K562 (cell line): ENCODE results near the gene PRRC2A. TPM values are rescaled to one million over a fixed set of nuclear protein-coding genes. Genes with fewer than 3 reads are reported as not detected.
A peak's percentile ranks its signal among the peaks of the same experiment; 100 is the strongest.

Experiments
- ASH1L ChIP-seq: fragments of 450-650 bp; IDR thresholded peaks from 2 replicates; pipeline ENCODE4 v1.6.1; 2018; ENCODE audit warnings: borderline replicate concordance, mild to moderate bottlenecking, low read depth; ENCODE audit not compliant: partially characterized antibody
- CTCF ChIP-seq, 3 experiments: IDR thresholded peaks in 2 of 3; conservative IDR thresholded peaks in 1 of 3; 2 replicates each; pipeline ENCODE4 v1.5.1; 2011 to 2012; ENCODE audit warnings: low read length in 3 of 3, mild to moderate bottlenecking in 3 of 3, control low read depth in 2 of 3, improper control_type of control experiment in 1 of 3, inconsistent platforms in 1 of 3, low read depth in 1 of 3, mixed read lengths in 1 of 3, moderate library complexity in 1 of 3; ENCODE audit not compliant: insufficient read depth in 2 of 3
- ETV1 ChIP-seq: fragments of 450-650 bp; conservative IDR thresholded peaks from 2 replicates; pipeline ENCODE4 v1.6.1; 2016; ENCODE audit warnings: missing genetic modification characterization, control low read depth, low read depth, missing compliant biosample characterization
- GTF2A2 ChIP-seq: IDR thresholded peaks from 2 replicates; pipeline ENCODE4 v1.6.1; 2016; ENCODE audit warnings: mild to moderate bottlenecking, missing genetic modification characterization, missing compliant biosample characterization
- MBD1 ChIP-seq: fragments of 250-450 bp; sonication (Bioruptor Pico); IDR thresholded peaks from 2 replicates; pipeline ENCODE4 v1.8.0; 2022; ENCODE audit warnings: inconsistent platforms
- MNT ChIP-seq, 2 experiments: fragments of 450-650 bp; conservative IDR thresholded peaks; 2 replicates each; pipeline ENCODE4 v1.6.1; 2017; ENCODE audit warnings: mild to moderate bottlenecking in 2 of 2, moderate library complexity in 2 of 2
- RAD21 ChIP-seq, 2 experiments: fragments of 250-450 bp in 1 of 2; fragments of 450-650 bp in 1 of 2; sonication (Bioruptor Pico) in 1 of 2; formaldehyde crosslinking in 1 of 2; IDR thresholded peaks in 1 of 2; conservative IDR thresholded peaks in 1 of 2; 2 replicates each; pipeline versions ENCODE4 v1.4.0 to v1.8.0; 2020 to 2022; ENCODE audit warnings: mild to moderate bottlenecking in 2 of 2, moderate library complexity in 1 of 2
- SRF ChIP-seq, 2 experiments: fragments of 250-450, 450-650 bp in 1 of 2; sonication (Bioruptor Pico) in 1 of 2; sonication (generic) in 1 of 2; formaldehyde crosslinking; IDR thresholded peaks; 2 replicates each; pipeline versions ENCODE4 v1.5.0 to v1.5.1; 2020 to 2022; ENCODE audit warnings: mild to moderate bottlenecking in 1 of 2, missing genetic modification reagents in 1 of 2
- VEZF1 ChIP-seq: fragments of 200-800 bp; sonication (Bioruptor generic); IDR thresholded peaks from 2 replicates; pipeline ENCODE4 v1.6.1; 2017; ENCODE audit warnings: missing genetic modification characterization, missing compliant biosample characterization
- ZBTB33 ChIP-seq: sonication (generic); formaldehyde crosslinking; IDR thresholded peaks from 2 replicates; pipeline ENCODE4 v1.8.1; 2023; ENCODE audit warnings: mild to moderate bottlenecking, missing genetic modification reagents
- ZNF133 ChIP-seq: fragments of 250-450 bp; sonication (Bioruptor Pico); IDR thresholded peaks from 2 replicates; pipeline ENCODE4 v1.4.0; 2020; ENCODE audit warnings: mild to moderate bottlenecking
- ZNF507 ChIP-seq: conservative IDR thresholded peaks from 2 replicates; pipeline ENCODE4 v1.6.1; 2017; ENCODE audit warnings: missing genetic modification characterization, missing compliant biosample characterization
- ZNF639 ChIP-seq, 2 experiments: fragments of 200-800 bp in 1 of 2; sonication (Bioruptor generic) in 1 of 2; sonication (generic) in 1 of 2; formaldehyde crosslinking in 1 of 2; IDR thresholded peaks in 1 of 2; conservative IDR thresholded peaks in 1 of 2; 2 replicates each; pipeline versions ENCODE4 v1.5.0 to v1.6.1; 2016 to 2020; ENCODE audit warnings: missing compliant biosample characterization in 1 of 2, missing genetic modification characterization in 1 of 2, missing genetic modification reagents in 1 of 2
- polyA plus RNA-seq, 8 experiments: library from polyadenylated mRNA; depleted of rRNA in 4 of 8; stranded (reverse) in 5 of 8; unstranded in 3 of 8; fragments of >200 nt; fragmentation: Nextera tagmentation in 2 of 8; fragmentation: Illumina TruSeq in 1 of 8; extraction: Ambion mirVana in 2 of 8; extraction: Trizol in 1 of 8; gene quantifications; 2 replicates each; pipeline versions ENCODE4 v1.2.1 to v1.2.3, GENCODE V29; 2011 to 2014; ENCODE audit warnings: inconsistent platforms in 1 of 8, missing spikeins in 1 of 8
- total RNA-seq, 7 experiments: library from RNA; depleted of rRNA in 6 of 7; stranded (reverse); fragments of >200 nt in 6 of 7; fragmentation: Illumina TruSeq in 2 of 7; extraction: Trizol in 2 of 7; gene quantifications; 2 replicates each; pipeline versions ENCODE4 v1.2.1 to v1.2.3, GENCODE V29; 2011 to 2021; ENCODE audit warnings: low replicate concordance in 1 of 7

Gene PRRC2A
- total and polyA plus RNA-seq, 9 of the 15 experiments (the other 6 are each of a cell fraction or from before 2014, with no cell fraction given) = 1.0 to 332 (median 63.0) TPM

- no peak for TF ChIP-seq MBD1 (CRISPR knock-in tag)
- TF ChIP-seq ZNF639 (CRISPR knock-in tag; conservative IDR thresholded peaks at IDR 0.05 in 1 of 2, IDR thresholded peaks at IDR 0.05 in 1 of 2) = 0 out of 4 replicates have a peak, but pooled peaks of 1 of the 2 experiments have one; percentile 32
- TF ChIP-seq VEZF1 (CRISPR knock-in tag) = peak; percentile 19; the same call in 1 of the 2 replicates
- no peak for TF ChIP-seq ASH1L
- no peak for TF ChIP-seq ZNF133
- no peak for TF ChIP-seq GTF2A2 (tag)
- TF ChIP-seq CTCF (IDR thresholded peaks at IDR 0.05 in 2 of 3, conservative IDR thresholded peaks at IDR 0.05 in 1 of 3; ENCODE audit: insufficient read depth in 2 of 3, low read depth in 1 of 3, low read length in 3 of 3) = peak in 2 of 3 experiments; percentile 9 to 27; a peak in 2 of 6 replicates
- peak; percentile 31; the same call in 1 of the 2 replicates for TF ChIP-seq ZBTB33 (CRISPR knock-in tag)
- TF ChIP-seq ETV1 (tag) = no peak
- TF ChIP-seq RAD21 (CRISPR knock-in tag; conservative IDR thresholded peaks at IDR 0.05 in 1 of 2, IDR thresholded peaks at IDR 0.05 in 1 of 2) = peak in 1 of 2 experiments; percentile 42; a peak in 1 of 4 replicates
- no peak for TF ChIP-seq ZNF507 (tag)
- 0 out of 4 replicates have a peak, but pooled peaks of 1 of the 2 experiments have one; percentile 13 for TF ChIP-seq MNT (conservative IDR thresholded peaks at IDR 0.05)
- no peak for TF ChIP-seq SRF (CRISPR knock-in tag; IDR thresholded peaks at IDR 0.05)
These were observed 10.8 kb upstream of the PRRC2A start (continued) for GRCh38 chr6:31609519-31610406.
